GM12878 (cell line): Measurements from ENCODE around the gene KCTD2. TPM values are rescaled to one million over a fixed set of nuclear protein-coding genes. Genes with fewer than 3 reads are reported as not detected.
A peak's percentile ranks its signal among the peaks of the same experiment; 100 is the strongest.

Experiments
- CBX3 ChIP-seq: fragments of 200-600 bp; sonication (generic); IDR thresholded peaks from 2 replicates; pipeline ENCODE4 v1.6.1; 2016; ENCODE audit warnings: low read depth, borderline replicate concordance
- DPF2 ChIP-seq: fragments of 450-650 bp; IDR thresholded peaks from 2 replicates; pipeline ENCODE4 v1.6.1; 2017; ENCODE audit warnings: mild to moderate bottlenecking
- ESRRA ChIP-seq: IDR thresholded peaks from 2 replicates; pipeline ENCODE4 v1.6.1; 2012; ENCODE audit warnings: mild to moderate bottlenecking, low read length, improper control_type of control experiment
- FOS ChIP-seq: IDR thresholded peaks from 3 replicates; pipeline ENCODE4 v1.6.1; 2011; ENCODE audit warnings: borderline replicate concordance; ENCODE audit not compliant: insufficient read length; ENCODE audit errors: extremely low read depth
- FOXK2 ChIP-seq: fragments of 450-650 bp; IDR thresholded peaks from 2 replicates; pipeline ENCODE4 v1.6.1; 2017; ENCODE audit warnings: mild to moderate bottlenecking, moderate library complexity
- JUNB ChIP-seq: IDR thresholded peaks from 2 replicates; pipeline ENCODE4 v1.6.1; 2016; ENCODE audit warnings: antibody characterized with exemption, mild to moderate bottlenecking
- KAT2A ChIP-seq: conservative IDR thresholded peaks from 2 replicates; pipeline ENCODE4 v1.6.1; 2011; ENCODE audit warnings: low read depth, low read length; ENCODE audit not compliant: control insufficient read depth
- NBN ChIP-seq: fragments of 450-650 bp; IDR thresholded peaks from 2 replicates; pipeline ENCODE4 v1.6.1; 2016
- NFIC ChIP-seq: IDR thresholded peaks from 2 replicates; pipeline ENCODE4 v1.6.1; 2012; ENCODE audit warnings: low read depth, mild to moderate bottlenecking, inconsistent platforms, low read length, moderate library complexity
- NR2C1 ChIP-seq: fragments of 450-650 bp; IDR thresholded peaks from 2 replicates; pipeline ENCODE4 v1.6.1; 2017; ENCODE audit warnings: antibody characterized with exemption, mild to moderate bottlenecking, moderate library complexity
- NR2C2 ChIP-seq: IDR thresholded peaks from 2 replicates; pipeline ENCODE4 v1.6.1; 2011; ENCODE audit warnings: borderline replicate concordance, low read depth; ENCODE audit not compliant: control insufficient read depth, insufficient read length
- NRF1 ChIP-seq: conservative IDR thresholded peaks from 2 replicates; pipeline ENCODE4 v1.6.1; 2011; ENCODE audit warnings: mild to moderate bottlenecking, low read depth, low read length, improper control_type of control experiment
- POLR2AphosphoS5 ChIP-seq: IDR thresholded peaks from 2 replicates; pipeline ENCODE4 v1.6.1; 2011; ENCODE audit warnings: mild to moderate bottlenecking, low read length, inconsistent platforms
- RUNX3 ChIP-seq: IDR thresholded peaks from 2 replicates; pipeline ENCODE4 v1.6.1; 2012; ENCODE audit warnings: low read length, inconsistent platforms
- SIN3A ChIP-seq: IDR thresholded peaks from 2 replicates; pipeline ENCODE4 v1.6.1; 2012; ENCODE audit warnings: low read depth, low read length, improper control_type of control experiment
- SREBF2 ChIP-seq: IDR thresholded peaks from 2 replicates; pipeline ENCODE4 v1.6.1; 2012; ENCODE audit warnings: mild to moderate bottlenecking, low read length
- STAT1 ChIP-seq: fragments of 450-650 bp; conservative IDR thresholded peaks from 2 replicates; pipeline ENCODE4 v1.6.1; 2014; ENCODE audit warnings: antibody characterized with exemption, mild to moderate bottlenecking
- TCF12 ChIP-seq: IDR thresholded peaks from 2 replicates; pipeline ENCODE4 v1.6.1; 2011; ENCODE audit warnings: low read depth, mild to moderate bottlenecking, low read length
- ZNF24 ChIP-seq: fragments of 450-650 bp; IDR thresholded peaks from 2 replicates; pipeline ENCODE4 v1.6.1; 2017; ENCODE audit warnings: antibody characterized with exemption, mild to moderate bottlenecking
- ZNF384 ChIP-seq: IDR thresholded peaks from 2 replicates; pipeline ENCODE4 v1.6.1; 2012; ENCODE audit warnings: low read depth, mild to moderate bottlenecking, low read length, improper control_type of control experiment, borderline replicate concordance
- ZSCAN29 ChIP-seq: fragments of 450-650 bp; IDR thresholded peaks from 2 replicates; pipeline ENCODE4 v1.6.1; 2017; ENCODE audit warnings: mild to moderate bottlenecking, moderate library complexity
- polyA plus RNA-seq, 11 experiments: library from polyadenylated mRNA; depleted of rRNA in 4 of 11; unstranded in 6 of 11; stranded (reverse) in 5 of 11; fragments of >200 nt; fragmentation: Nextera tagmentation in 4 of 11; fragmentation: Illumina TruSeq in 1 of 11; extraction: Ambion mirVana in 4 of 11; extraction: Trizol in 1 of 11; gene quantifications; 1 replicate in 1 of 11; 2 replicates in 10 of 11; pipeline versions ENCODE4 v1.2.1 to v1.2.3, GENCODE V29; 2011 to 2016; ENCODE audit warnings: inconsistent platforms in 2 of 11, missing spikeins in 2 of 11, low read depth in 1 of 11
- total RNA-seq, 4 experiments: library from RNA; depleted of rRNA in 3 of 4; stranded (reverse); fragments of >200 nt in 3 of 4; fragmentation: Illumina TruSeq in 1 of 4; extraction: Trizol in 1 of 4; gene quantifications; 2 replicates each; pipeline versions ENCODE4 v1.2.1 to v1.2.3, GENCODE V29; 2013 to 2021
- TF ChIP-seq, protein P1 (sequence below): fragments of 450-650 bp; conservative IDR thresholded peaks from 2 replicates; pipeline ENCODE4 v1.6.1; 2017; ENCODE audit warnings: mild to moderate bottlenecking, moderate library complexity
- TF ChIP-seq, protein P2 (sequence below): fragments of 450-650 bp; IDR thresholded peaks from 2 replicates; pipeline ENCODE4 v1.6.1; 2017; ENCODE audit warnings: mild to moderate bottlenecking, low read depth, inconsistent platforms; ENCODE audit not compliant: poor library complexity, severe bottlenecking
- TF ChIP-seq, protein P3 (sequence below): IDR thresholded peaks from 2 replicates; pipeline ENCODE4 v1.6.1; 2012; ENCODE audit warnings: low read length, inconsistent platforms
- TF ChIP-seq, protein P4 (sequence below): IDR thresholded peaks from 2 replicates; pipeline ENCODE4 v1.6.1; 2011; ENCODE audit warnings: borderline replicate concordance, low read depth, mild to moderate bottlenecking, moderate library complexity, mixed read lengths, low read length; ENCODE audit not compliant: insufficient read depth; ENCODE audit errors: extremely low read length
- TF ChIP-seq, protein P5 (sequence below): IDR thresholded peaks from 2 replicates; pipeline ENCODE4 v1.6.1; 2012; ENCODE audit warnings: low read depth, low read length, improper control_type of control experiment

Gene KCTD2
- total and polyA plus RNA-seq, 10 of the 15 experiments (the other 5 are each of a cell fraction or from before 2014, with no cell fraction given), result 1.5 to 27.5 (median 13.7) TPM

DNA sequence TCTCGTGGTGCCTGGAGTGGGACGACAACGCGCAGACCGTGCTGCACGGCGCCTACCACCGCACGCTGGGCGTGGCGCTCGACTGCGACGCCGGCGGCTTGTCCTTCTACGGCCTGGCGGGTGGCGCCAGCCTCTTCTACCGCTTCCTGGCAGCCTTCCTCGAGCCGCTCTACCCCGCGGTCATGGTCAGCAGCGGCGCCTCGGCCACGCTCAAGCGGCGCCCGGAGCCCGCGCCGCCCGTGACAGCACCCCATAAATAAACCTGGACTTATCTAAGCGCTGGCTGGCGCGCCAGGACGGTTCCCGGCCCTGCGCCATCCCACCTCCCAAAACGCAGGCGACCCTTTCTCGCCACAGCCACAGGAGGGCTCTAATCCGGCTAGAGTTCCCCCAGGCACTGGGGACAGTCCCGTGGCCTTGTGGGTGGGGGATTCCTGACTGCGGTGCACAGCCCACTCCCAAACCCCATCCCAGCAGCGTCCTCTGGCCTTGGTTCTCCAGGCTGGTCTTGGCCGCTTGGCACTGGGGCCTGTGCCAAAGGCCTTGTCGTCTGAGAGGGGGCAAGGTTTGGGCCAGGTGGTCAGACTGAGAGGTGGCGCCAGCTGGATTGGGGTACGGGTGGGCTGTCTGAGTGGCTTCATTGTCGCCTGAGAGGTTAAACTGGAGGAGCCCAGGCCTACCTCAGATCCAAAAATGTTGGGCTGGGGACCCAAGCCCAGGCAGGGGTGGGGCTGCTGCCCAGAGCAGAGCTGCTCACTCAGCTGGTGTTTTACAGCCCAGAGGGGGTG lies 30.7 kb downstream of the KCTD2 start (continued):
- TF ChIP-seq NR2C2 (no peak), TCF12 (0 out of 2 replicates have a peak, but pooled peaks have one; percentile 13), KAT2A (no peak), SIN3A (no peak), DPF2 (peak; percentile 84), ZSCAN29 (no peak), FOS (no peak), NR2C1 (no peak), NBN (no peak; the same call in 1 of the 2 replicates), STAT1 (no peak; the same call in 1 of the 2 replicates), CBX3 (no peak), RUNX3 (peak; percentile 85), ZNF24 (no peak), NRF1 (no peak), NFIC (no peak), SREBF2 (no peak), JUNB (no peak), POLR2AphosphoS5 (no peak; the same call in 1 of the 2 replicates), FOXK2 (no peak), ESRRA (no peak), ZNF384 (no peak)
- TF ChIP-seq, protein P1, sequence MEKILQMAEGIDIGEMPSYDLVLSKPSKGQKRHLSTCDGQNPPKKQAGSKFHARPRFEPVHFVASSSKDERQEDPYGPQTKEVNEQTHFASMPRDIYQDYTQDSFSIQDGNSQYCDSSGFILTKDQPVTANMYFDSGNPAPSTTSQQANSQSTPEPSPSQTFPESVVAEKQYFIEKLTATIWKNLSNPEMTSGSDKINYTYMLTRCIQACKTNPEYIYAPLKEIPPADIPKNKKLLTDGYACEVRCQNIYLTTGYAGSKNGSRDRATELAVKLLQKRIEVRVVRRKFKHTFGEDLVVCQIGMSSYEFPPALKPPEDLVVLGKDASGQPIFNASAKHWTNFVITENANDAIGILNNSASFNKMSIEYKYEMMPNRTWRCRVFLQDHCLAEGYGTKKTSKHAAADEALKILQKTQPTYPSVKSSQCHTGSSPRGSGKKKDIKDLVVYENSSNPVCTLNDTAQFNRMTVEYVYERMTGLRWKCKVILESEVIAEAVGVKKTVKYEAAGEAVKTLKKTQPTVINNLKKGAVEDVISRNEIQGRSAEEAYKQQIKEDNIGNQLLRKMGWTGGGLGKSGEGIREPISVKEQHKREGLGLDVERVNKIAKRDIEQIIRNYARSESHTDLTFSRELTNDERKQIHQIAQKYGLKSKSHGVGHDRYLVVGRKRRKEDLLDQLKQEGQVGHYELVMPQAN, result no peak
- TF ChIP-seq, protein P2, sequence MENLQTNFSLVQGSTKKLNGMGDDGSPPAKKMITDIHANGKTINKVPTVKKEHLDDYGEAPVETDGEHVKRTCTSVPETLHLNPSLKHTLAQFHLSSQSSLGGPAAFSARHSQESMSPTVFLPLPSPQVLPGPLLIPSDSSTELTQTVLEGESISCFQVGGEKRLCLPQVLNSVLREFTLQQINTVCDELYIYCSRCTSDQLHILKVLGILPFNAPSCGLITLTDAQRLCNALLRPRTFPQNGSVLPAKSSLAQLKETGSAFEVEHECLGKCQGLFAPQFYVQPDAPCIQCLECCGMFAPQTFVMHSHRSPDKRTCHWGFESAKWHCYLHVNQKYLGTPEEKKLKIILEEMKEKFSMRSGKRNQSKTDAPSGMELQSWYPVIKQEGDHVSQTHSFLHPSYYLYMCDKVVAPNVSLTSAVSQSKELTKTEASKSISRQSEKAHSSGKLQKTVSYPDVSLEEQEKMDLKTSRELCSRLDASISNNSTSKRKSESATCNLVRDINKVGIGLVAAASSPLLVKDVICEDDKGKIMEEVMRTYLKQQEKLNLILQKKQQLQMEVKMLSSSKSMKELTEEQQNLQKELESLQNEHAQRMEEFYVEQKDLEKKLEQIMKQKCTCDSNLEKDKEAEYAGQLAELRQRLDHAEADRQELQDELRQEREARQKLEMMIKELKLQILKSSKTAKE, result no peak
- TF ChIP-seq, protein P3, sequence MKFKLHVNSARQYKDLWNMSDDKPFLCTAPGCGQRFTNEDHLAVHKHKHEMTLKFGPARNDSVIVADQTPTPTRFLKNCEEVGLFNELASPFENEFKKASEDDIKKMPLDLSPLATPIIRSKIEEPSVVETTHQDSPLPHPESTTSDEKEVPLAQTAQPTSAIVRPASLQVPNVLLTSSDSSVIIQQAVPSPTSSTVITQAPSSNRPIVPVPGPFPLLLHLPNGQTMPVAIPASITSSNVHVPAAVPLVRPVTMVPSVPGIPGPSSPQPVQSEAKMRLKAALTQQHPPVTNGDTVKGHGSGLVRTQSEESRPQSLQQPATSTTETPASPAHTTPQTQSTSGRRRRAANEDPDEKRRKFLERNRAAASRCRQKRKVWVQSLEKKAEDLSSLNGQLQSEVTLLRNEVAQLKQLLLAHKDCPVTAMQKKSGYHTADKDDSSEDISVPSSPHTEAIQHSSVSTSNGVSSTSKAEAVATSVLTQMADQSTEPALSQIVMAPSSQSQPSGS, result no peak
- TF ChIP-seq, protein P4, sequence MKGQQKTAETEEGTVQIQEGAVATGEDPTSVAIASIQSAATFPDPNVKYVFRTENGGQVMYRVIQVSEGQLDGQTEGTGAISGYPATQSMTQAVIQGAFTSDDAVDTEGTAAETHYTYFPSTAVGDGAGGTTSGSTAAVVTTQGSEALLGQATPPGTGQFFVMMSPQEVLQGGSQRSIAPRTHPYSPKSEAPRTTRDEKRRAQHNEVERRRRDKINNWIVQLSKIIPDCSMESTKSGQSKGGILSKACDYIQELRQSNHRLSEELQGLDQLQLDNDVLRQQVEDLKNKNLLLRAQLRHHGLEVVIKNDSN, result no peak
- TF ChIP-seq, protein P5, sequence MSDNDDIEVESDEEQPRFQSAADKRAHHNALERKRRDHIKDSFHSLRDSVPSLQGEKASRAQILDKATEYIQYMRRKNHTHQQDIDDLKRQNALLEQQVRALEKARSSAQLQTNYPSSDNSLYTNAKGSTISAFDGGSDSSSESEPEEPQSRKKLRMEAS, result peak; percentile 16; the same call in 1 of the 2 replicates
